ENCODE data around the gene DNALI1. TPM values are rescaled to one million over a fixed set of nuclear protein-coding genes. Genes with fewer than 3 reads are reported as not detected.

DNALI1 gene
- total RNA-seq, 1 donor from 2014 or later: 28.1 TPM

- ATAC-seq (peak; percentile 7 to 45), DNase-seq (no peak)
- H3K4me3 ChIP-seq: no peak overlapping the region
- peak overlapping the region; percentile 66 for H3K27ac ChIP-seq
- H3K9me3 ChIP-seq: no peaks in the 10 kb centered on the region
- intact Hi-C loops (cut with DNase I): no loop called here
- no peaks in the 10 kb centered on the region for H3K36me3 ChIP-seq
- peaks cover 18% of the 10 kb centered on the region for H3K4me1 ChIP-seq
- no peak for TF ChIP-seq CTCF (IDR thresholded peaks at IDR 0.05)
- H3K27me3 ChIP-seq (ENCODE audit: low read depth): no peaks in the 10 kb centered on the region
Observed at GRCh38 chr1:37605061-37605650, 48.4 kb downstream of the DNALI1 start.

GRCh38 chr1:37605806-37606474, 49.2 kb downstream of the DNALI1 start:
- Histone ChIP-seq H3K27ac (peak overlapping the region; percentile 66), H3K4me1 (peaks cover 18% of the 10 kb centered on the region), H3K9me3 (no peaks in the 10 kb centered on the region), H3K36me3 (no peaks in the 10 kb centered on the region), H3K27me3 (ENCODE audit: low read depth) (no peaks in the 10 kb centered on the region), H3K4me3 (peak overlapping the region; percentile 32)
- TF ChIP-seq CTCF (IDR thresholded peaks at IDR 0.05): no peak
- no peak for DNase-seq
- intact Hi-C loops (cut with DNase I): no loop called here
- peak in 1 of 2 donors; percentile 24 for ATAC-seq

GRCh38 chr1:37606481-37607263, 49.9 kb downstream of the DNALI1 start:
- no peaks in the 10 kb centered on the region for H3K9me3 ChIP-seq
- peak overlapping the region; percentile 32 for H3K4me3 ChIP-seq
- intact Hi-C loops (cut with DNase I): no loop called here
- peaks cover 18% of the 10 kb centered on the region for H3K4me1 ChIP-seq
- no peaks in the 10 kb centered on the region for H3K27me3 ChIP-seq (ENCODE audit: low read depth)
- H3K27ac ChIP-seq: peak overlapping the region; percentile 66
- peak; percentile 47 to 53 for ATAC-seq
- no peak for DNase-seq
- no peak for TF ChIP-seq CTCF (IDR thresholded peaks at IDR 0.05)
- H3K36me3 ChIP-seq: no peaks in the 10 kb centered on the region

GRCh38 chr1:37609002-37609401, 52.3 kb downstream of the DNALI1 start:
- DNase-seq (no peak), ATAC-seq (no peak)
- H3K4me3 ChIP-seq: no peak overlapping the region
- peaks cover 7% of the 10 kb centered on the region for H3K27me3 ChIP-seq (ENCODE audit: low read depth)
- TF ChIP-seq CTCF (IDR thresholded peaks at IDR 0.05): no peak
- no peaks in the 10 kb centered on the region for H3K9me3 ChIP-seq
- H3K4me1 ChIP-seq: peaks cover 18% of the 10 kb centered on the region
- no peak overlapping the region for H3K27ac ChIP-seq
- intact Hi-C loops (cut with DNase I): no loop called here
- no peaks in the 10 kb centered on the region for H3K36me3 ChIP-seq

GRCh38 chr1:37609994-37610393, 53.3 kb downstream of the DNALI1 start:
- no peak for TF ChIP-seq CTCF (IDR thresholded peaks at IDR 0.05)
- Histone ChIP-seq H3K4me1 (peaks cover 18% of the 10 kb centered on the region), H3K4me3 (no peak overlapping the region), H3K36me3 (no peaks in the 10 kb centered on the region), H3K9me3 (no peaks in the 10 kb centered on the region), H3K27me3 (ENCODE audit: low read depth) (peaks cover 10% of the 10 kb centered on the region), H3K27ac (no peak overlapping the region)
- DNase-seq: no peak
- no peak for ATAC-seq
- intact Hi-C loops (cut with DNase I): no loop called here

Measured in lower lobe of right lung (tissue), 2 donors.